ENCODE data around the gene POLR2H.
"Not testable (repeated sequence)": the region's sequence is repeated elsewhere in the genome, so short reads cannot be mapped to it uniquely, and the experiment has no call there.

POLR2H gene

GRCh38 chr3:184337981-184338380, 23.5 kb upstream of the POLR2H start:
- in situ Hi-C loops (cut with HindIII; ENCODE audit: low pct_unique_long_range_greater_than_20kb, low sequenced_read_pairs): no loop called here
- TF ChIP-seq JUND (IDR thresholded peaks at IDR 0.05; ENCODE audit: low read depth): no peak
- DNase-seq (ENCODE audit: low read depth in 1 of 2, low spot score in 1 of 2): no peak

- no peak for TF ChIP-seq JUND (IDR thresholded peaks at IDR 0.05; ENCODE audit: low read depth)
- no peak for DNase-seq (ENCODE audit: low read depth in 1 of 2, low spot score in 1 of 2)
These were observed 23.0 kb upstream of the POLR2H start for GRCh38 chr3:184338511-184338945.

GRCh38 chr3:184339001-184339400, 22.5 kb upstream of the POLR2H start:
- no peak for TF ChIP-seq JUND (IDR thresholded peaks at IDR 0.05; ENCODE audit: low read depth)
- DNase-seq (ENCODE audit: low read depth in 1 of 2, low spot score in 1 of 2): no peak
- in situ Hi-C loops (cut with HindIII; ENCODE audit: low pct_unique_long_range_greater_than_20kb, low sequenced_read_pairs): no loop called here

More at GRCh38 chr3:184338511-184338945, 23.0 kb upstream of the POLR2H start:
- in situ Hi-C loops (cut with HindIII; ENCODE audit: low pct_unique_long_range_greater_than_20kb, low sequenced_read_pairs): no loop called here

GRCh38 chr3:184339451-184340135, 21.9 kb upstream of the POLR2H start:
- DNase-seq (ENCODE audit: low read depth in 1 of 2, low spot score in 1 of 2); in situ Hi-C loops (cut with HindIII; ENCODE audit: low pct_unique_long_range_greater_than_20kb, low sequenced_read_pairs): not testable (repeated sequence)

- in situ Hi-C loops (cut with HindIII; ENCODE audit: low pct_unique_long_range_greater_than_20kb, low sequenced_read_pairs): no loop called here
- DNase-seq (ENCODE audit: low read depth in 1 of 2, low spot score in 1 of 2): no peak
- no peak for TF ChIP-seq JUND (IDR thresholded peaks at IDR 0.05; ENCODE audit: low read depth)
These were observed 19.6 kb upstream of the POLR2H start for GRCh38 chr3:184341925-184342324.

- DNase-seq (ENCODE audit: low read depth in 1 of 2, low spot score in 1 of 2): no peak
- in situ Hi-C loops (cut with HindIII; ENCODE audit: low pct_unique_long_range_greater_than_20kb, low sequenced_read_pairs): no loop called here
- no peak for TF ChIP-seq JUND (IDR thresholded peaks at IDR 0.05; ENCODE audit: low read depth)
These were observed 18.2 kb upstream of the POLR2H start for GRCh38 chr3:184343200-184343876.

- no peak for DNase-seq (ENCODE audit: low read depth in 1 of 2, low spot score in 1 of 2)
- in situ Hi-C loops (cut with HindIII; ENCODE audit: low pct_unique_long_range_greater_than_20kb, low sequenced_read_pairs): no loop called here
- TF ChIP-seq JUND (IDR thresholded peaks at IDR 0.05; ENCODE audit: low read depth): no peak
These were observed 16.8 kb upstream of the POLR2H start for GRCh38 chr3:184344579-184345316.

GRCh38 chr3:184345317-184346144, 16.0 kb upstream of the POLR2H start:
- DNase-seq (ENCODE audit: low read depth in 1 of 2, low spot score in 1 of 2): peak; percentile 97 to 99
- no peak for TF ChIP-seq JUND (IDR thresholded peaks at IDR 0.05; ENCODE audit: low read depth)
- in situ Hi-C loops (cut with HindIII; ENCODE audit: low pct_unique_long_range_greater_than_20kb, low sequenced_read_pairs): no loop called here

GRCh38 chr3:184346480-184347190, 14.9 kb upstream of the POLR2H start:
- DNase-seq (ENCODE audit: low read depth in 1 of 2, low spot score in 1 of 2): no peak
- in situ Hi-C loops (cut with HindIII; ENCODE audit: low pct_unique_long_range_greater_than_20kb, low sequenced_read_pairs): no loop called here
- no peak for TF ChIP-seq JUND (IDR thresholded peaks at IDR 0.05; ENCODE audit: low read depth)

GRCh38 chr3:184347321-184348056, 14.0 kb upstream of the POLR2H start:
- no peak for TF ChIP-seq JUND (IDR thresholded peaks at IDR 0.05; ENCODE audit: low read depth)

GRCh38 chr3:184348057-184348382, 13.5 kb upstream of the POLR2H start:
- in situ Hi-C loops (cut with HindIII; ENCODE audit: low pct_unique_long_range_greater_than_20kb, low sequenced_read_pairs): no loop called here
- no peak for DNase-seq (ENCODE audit: low read depth in 1 of 2, low spot score in 1 of 2)
- TF ChIP-seq JUND (IDR thresholded peaks at IDR 0.05; ENCODE audit: low read depth): no peak

More at GRCh38 chr3:184347321-184348056, 14.0 kb upstream of the POLR2H start:
- DNase-seq (ENCODE audit: low read depth in 1 of 2, low spot score in 1 of 2): no peak
- in situ Hi-C loops (cut with HindIII; ENCODE audit: low pct_unique_long_range_greater_than_20kb, low sequenced_read_pairs): no loop called here
